ENCODE results near the gene H2BW1.
"Not testable (repeated sequence)": the region's sequence is repeated elsewhere in the genome, so short reads cannot be mapped to it uniquely, and the experiment has no call there.

The H2BW1 gene

GRCh38 chrX:104013606-104014005 is at the start of gene H2BW1:
H2BW1 (minus strand) TSS chrX:104013708; CDS start chrX:104013576, 132 bp downstream.
- no peak for DNase-seq (ENCODE audit: low read depth)

- not testable (repeated sequence) for DNase-seq (ENCODE audit: low read depth)
Observed at GRCh38 chrX:104062636-104063035, 49.1 kb upstream of the H2BW1 start.

- not testable (repeated sequence) for DNase-seq (ENCODE audit: low read depth)
Observed at GRCh38 chrX:104054956-104055355, 41.4 kb upstream of the H2BW1 start.

- DNase-seq (ENCODE audit: low read depth) = no peak
Observed at GRCh38 chrX:104047171-104047570, 33.7 kb upstream of the H2BW1 start.

- no peak for DNase-seq (ENCODE audit: low read depth)
Observed at GRCh38 chrX:104045642-104046041, 32.1 kb upstream of the H2BW1 start.

- no peak for DNase-seq (ENCODE audit: low read depth)
Observed at GRCh38 chrX:104041003-104041402, 27.5 kb upstream of the H2BW1 start.

- no peak for DNase-seq (ENCODE audit: low read depth)
Observed at GRCh38 chrX:104039689-104040505, 26.4 kb upstream of the H2BW1 start, which contains the start of gene H2BW2. H2BW2 (plus strand) TSS chrX:104039956; CDS start chrX:104039995, 39 bp downstream.

GRCh38 chrX:104018126-104018525 is 4.6 kb upstream of the H2BW1 start:
- DNase-seq (ENCODE audit: low read depth) = no peak

- not testable (repeated sequence) for DNase-seq (ENCODE audit: low read depth)
Observed at GRCh38 chrX:104015576-104015975, 2.1 kb upstream of the H2BW1 start.

- no peak for DNase-seq (ENCODE audit: low read depth)
Observed at GRCh38 chrX:104013158-104013557, 350 bp downstream of the H2BW1 start.

- no peak for DNase-seq (ENCODE audit: low read depth)
Observed at GRCh38 chrX:104008831-104009230, 4.7 kb downstream of the H2BW1 start.

GRCh38 chrX:103999234-103999633 is 14.3 kb downstream of the H2BW1 start:
- no peak for DNase-seq (ENCODE audit: low read depth)

- DNase-seq (ENCODE audit: low read depth) = not testable (repeated sequence)
Observed at GRCh38 chrX:103983508-103983907, 30.0 kb downstream of the H2BW1 start.

GRCh38 chrX:103962411-103963278 is 50.9 kb downstream of the H2BW1 start, which contains the start of gene TMSB15B:
TMSB15B (plus strand) TSS chrX:103962627.
- not testable (repeated sequence) for DNase-seq (ENCODE audit: low read depth)

All from fibroblast of the conjunctiva (primary cell).